IMR-90 (cell line): Measurements from ENCODE around the gene ALKBH3. TPM values are rescaled to one million over a fixed set of nuclear protein-coding genes. Genes with fewer than 3 reads are reported as not detected.

Experiments
- ATAC-seq: fragments of 200-7000 bp; cut with Tn5 transposase; 2 replicates; pipeline ENCODE4 v1.9.1; 2020; ENCODE audit warnings: low read depth, mild to moderate bottlenecking, moderate library complexity
- BruUV-seq: library from RNA; stranded (reverse); fragments of 400-500 nt; replicated peaks from 2 replicates; lab custom pipeline; 2021; lab: Mats Ljungman, UMichigan
- CTCF ChIA-PET: fragments of 300-600 bp; formaldehyde crosslinking; extraction: SDS; loops from one replicate; lab custom pipeline; 2021; ENCODE audit warnings: antibody characterized with exemption; lab: Yijun Ruan, JAX
- POLR2A ChIA-PET: fragments of 300-600 bp; sonication (Branson Sonifier 250); formaldehyde crosslinking; loops from one replicate; lab custom pipeline; 2022; ENCODE audit warnings: antibody characterized with exemption; ENCODE audit not compliant: unreplicated experiment; lab: Charles Lee
- DNase-seq: peaks from one replicate; pipeline ENCODE4 v3.0.0; 2013
- H2AFZ ChIP-seq: replicated peaks from 2 replicates; pipeline ENCODE3; 2013; ENCODE audit warnings: low read length, mild to moderate bottlenecking; ENCODE audit not compliant: poor library complexity
- H2AK5ac ChIP-seq: 2 replicates; pipeline ENCODE4 v1.6.1; 2013; ENCODE audit warnings: low read depth, low read length, inconsistent platforms
- H2AK9ac ChIP-seq: replicated peaks from 2 replicates; pipeline ENCODE3; 2013; ENCODE audit warnings: mild to moderate bottlenecking, low read depth, low read length, moderate library complexity; ENCODE audit not compliant: poor library complexity
- H2BK120ac ChIP-seq: 2 replicates; pipeline ENCODE4 v1.6.1; 2013; ENCODE audit warnings: low read depth, low read length, inconsistent platforms
- H2BK15ac ChIP-seq: 3 replicates; pipeline ENCODE4 v1.6.1; 2013; ENCODE audit warnings: low read depth, low read length, inconsistent platforms
- H2BK20ac ChIP-seq: 2 replicates; pipeline ENCODE4 v1.6.1; 2013; ENCODE audit warnings: low read depth, mild to moderate bottlenecking, inconsistent platforms, low read length, moderate library complexity
- H2BK5ac ChIP-seq: 2 replicates; pipeline ENCODE4 v1.6.1; 2013; ENCODE audit warnings: mild to moderate bottlenecking, low read depth, low read length, inconsistent platforms; ENCODE audit not compliant: poor library complexity, severe bottlenecking
- H3K14ac ChIP-seq: replicated peaks from 2 replicates; pipeline ENCODE4 v1.6.1; 2013; ENCODE audit warnings: low read depth, low read length, inconsistent platforms
- H3K18ac ChIP-seq: 2 replicates; pipeline ENCODE4 v1.6.1; 2013; ENCODE audit warnings: low read depth, low read length, control low read depth
- H3K23ac ChIP-seq: 2 replicates; pipeline ENCODE4 v1.6.1; 2013; ENCODE audit warnings: low read depth, low read length, inconsistent platforms
- H3K27ac ChIP-seq: 2 replicates; pipeline ENCODE4 v1.5.1; 2013; ENCODE audit warnings: mild to moderate bottlenecking, control low read depth, low read length; ENCODE audit not compliant: insufficient read depth
- H3K27me3 ChIP-seq: 2 replicates; pipeline ENCODE4 v1.6.1; 2013; ENCODE audit warnings: low read length; ENCODE audit not compliant: control insufficient read depth, insufficient read depth
- H3K36me3 ChIP-seq: 2 replicates; pipeline ENCODE4 v1.6.1; 2013; ENCODE audit warnings: low read length, mixed read lengths; ENCODE audit not compliant: control insufficient read depth, insufficient read depth
- H3K4ac ChIP-seq: 2 replicates; pipeline ENCODE4 v1.6.1; 2013; ENCODE audit warnings: low read depth, low read length, inconsistent platforms
- H3K4me1 ChIP-seq: 2 replicates; pipeline ENCODE4 v1.6.1; 2013; ENCODE audit warnings: low read length, mixed read lengths; ENCODE audit not compliant: control insufficient read depth, insufficient read depth
- H3K4me2 ChIP-seq: 2 replicates; pipeline ENCODE4 v1.6.1; 2013; ENCODE audit warnings: low read depth, mild to moderate bottlenecking, control low read depth, low read length, moderate library complexity
- H3K4me3 ChIP-seq: 2 replicates; pipeline ENCODE4 v1.5.1; 2013; ENCODE audit warnings: low read depth, mild to moderate bottlenecking, control low read depth, low read length, moderate library complexity; ENCODE audit not compliant: insufficient read depth
- H3K56ac ChIP-seq: 2 replicates; pipeline ENCODE4 v1.6.1; 2013; ENCODE audit warnings: low read length, inconsistent platforms; ENCODE audit not compliant: insufficient read depth; ENCODE audit errors: extremely low read depth
- H3K79me1 ChIP-seq, 2 experiments: 2 replicates each; pipeline ENCODE4 v1.6.1; 2013; ENCODE audit warnings: low read length in 2 of 2, inconsistent platforms in 1 of 2, low read depth in 1 of 2
- H3K9ac ChIP-seq: 2 replicates; pipeline ENCODE4 v1.6.1; 2013; ENCODE audit warnings: low read depth, low read length, control low read depth
- H3K9me1 ChIP-seq: 2 replicates; pipeline ENCODE4 v1.6.1; 2013; ENCODE audit warnings: low read length, inconsistent platforms; ENCODE audit not compliant: insufficient read depth
- H3K9me3 ChIP-seq: 2 replicates; pipeline ENCODE4 v1.6.1; 2013; ENCODE audit warnings: low read length; ENCODE audit not compliant: control insufficient read depth, insufficient read depth
- H4K20me1 ChIP-seq: 2 replicates; pipeline ENCODE4 v1.6.1; 2013; ENCODE audit warnings: low read length, inconsistent platforms; ENCODE audit not compliant: insufficient read depth
- H4K5ac ChIP-seq: 2 replicates; pipeline ENCODE4 v1.6.1; 2013; ENCODE audit warnings: mild to moderate bottlenecking, low read depth, low read length, control low read depth
- H4K8ac ChIP-seq, 2 experiments: 2 replicates each; pipeline ENCODE4 v1.6.1; 2013; ENCODE audit warnings: low read depth in 2 of 2, low read length in 2 of 2, control low read depth in 1 of 2, inconsistent platforms in 1 of 2
- H4K91ac ChIP-seq: 2 replicates; pipeline ENCODE4 v1.6.1; 2013; ENCODE audit warnings: low read depth, low read length, inconsistent platforms; ENCODE audit not compliant: insufficient read depth
- BHLHE40 ChIP-seq: fragments of 150-350 bp; IDR thresholded peaks from 2 replicates; pipeline ENCODE4 v1.6.1; 2016; ENCODE audit warnings: mild to moderate bottlenecking, low read depth, low read length
- CEBPB ChIP-seq: IDR thresholded peaks from 2 replicates; pipeline ENCODE4 v1.6.1; 2012; ENCODE audit warnings: low read depth, low read length, improper control_type of control experiment
- POLR2A ChIP-seq: IDR thresholded peaks from 2 replicates; pipeline ENCODE4 v1.6.1; 2012; ENCODE audit warnings: mild to moderate bottlenecking, low read depth, low read length
- RAD21 ChIP-seq: IDR thresholded peaks from 2 replicates; pipeline ENCODE4 v1.6.1; 2012; ENCODE audit warnings: low read length, improper control_type of control experiment
- RCOR1 ChIP-seq: IDR thresholded peaks from 2 replicates; pipeline ENCODE4 v1.6.1; 2012; ENCODE audit warnings: mild to moderate bottlenecking, low read length, improper control_type of control experiment; ENCODE audit not compliant: insufficient replicate concordance
- WGBS, 2 experiments: methylation state at CpG; one replicate each; pipeline versions ENCODE4 v1.1.5 to v1.1.7; 2013; ENCODE audit warnings: missing lambda C conversion rate in 2 of 2; ENCODE audit not compliant: insufficient read length in 1 of 2; ENCODE audit errors: extremely low coverage in 2 of 2; 5-methylcytosine and 5-hydroxymethylcytosine counted together
- dilution Hi-C: fragments of 300-500 bp; cut with HindIII; formaldehyde crosslinking; loops from one replicate; pipeline ENCODE4 v1.14.3; 2018; ENCODE audit warnings: low sequenced_read_pairs; ENCODE audit not compliant: unreplicated experiment
- in situ Hi-C: fragments of 300-500 bp; cut with MboI; formaldehyde crosslinking; loops from 3 replicates; pipeline ENCODE4 v1.14.3; 2019; ENCODE audit warnings: low sequenced_read_pairs, inconsistent platforms, mixed read lengths
- intact Hi-C: fragments of 100-400 bp; cut with micrococcal nuclease; formaldehyde crosslinking; loops from 2 replicates; pipeline ENCODE4 v1.10.0; 2022
- polyA plus RNA-seq, 3 experiments: library from polyadenylated mRNA; depleted of rRNA; stranded (reverse); fragments of >200 nt; gene quantifications; 2 replicates each; pipeline ENCODE4 v1.2.3, GENCODE V29; 2012; ENCODE audit warnings: low replicate concordance in 1 of 3
- total RNA-seq: library from RNA; depleted of rRNA; stranded (reverse); fragments of >200 nt; gene quantifications from 2 replicates; pipeline ENCODE4 v1.2.3, GENCODE V29; 2012
- TF ChIP-seq, protein P1 (sequence below): conservative IDR thresholded peaks from 2 replicates; pipeline ENCODE4 v1.5.1; 2012; ENCODE audit warnings: mild to moderate bottlenecking, low read depth, low read length, improper control_type of control experiment

ALKBH3 gene
- total and polyA plus RNA-seq, 2 of the 4 experiments (the other 2 are of a cell fraction): 27.7 to 62.9 TPM

- Histone ChIP-seq H3K36me3 (no peaks in the 10 kb centered on the region; the same call in 1 of the 2 replicates), H3K4me1 (peaks cover 36% of the 10 kb centered on the region), H4K91ac (no peak overlapping the region), H4K20me1 (peaks cover 14% of the 10 kb centered on the region), H3K27ac (no peak overlapping the region), H4K8ac (no peak overlapping the region), H2BK120ac (no peak overlapping the region), H3K56ac (no peak overlapping the region), H3K9me3 (no peaks in the 10 kb centered on the region), H3K4me3 (no peak overlapping the region), H3K18ac (no peak overlapping the region), H4K5ac (no peak overlapping the region), H3K23ac (no peak overlapping the region), H3K4ac (no peak overlapping the region), H3K4me2 (no peak overlapping the region), H2BK5ac (no peak overlapping the region), H3K9ac (no peak overlapping the region), H3K9me1 (peaks cover 10% of the 10 kb centered on the region), H2BK15ac (no peak overlapping the region), H3K27me3 (no peaks in the 10 kb centered on the region), H3K79me1 (no peaks in the 10 kb centered on the region; a peak in 1 of 4 replicates), H2AK5ac (no peak overlapping the region), H2AFZ (no peak overlapping the region), H2AK9ac (no peak overlapping the region), H3K14ac (no peak overlapping the region), H2BK20ac (no peak overlapping the region)
- 34% methylated on average over 3 of the region's 12 CpGs; no CpG with 5 or more reads in 1 of the 2 experiments for WGBS, 2 experiments
- ATAC-seq (no peak), DNase-seq (no peak)
- POLR2A ChIA-PET: no interaction called here
- intact Hi-C loops: no loop called here
- dilution Hi-C loops: no loop called here
- in situ Hi-C loops: no loop called here
- no TSS peak for BruUV-seq
- TF ChIP-seq BHLHE40 (no peak), RCOR1 (no peak), POLR2A (no peak), CEBPB (no peak), RAD21 (no peak)
- TF ChIP-seq, protein P1, sequence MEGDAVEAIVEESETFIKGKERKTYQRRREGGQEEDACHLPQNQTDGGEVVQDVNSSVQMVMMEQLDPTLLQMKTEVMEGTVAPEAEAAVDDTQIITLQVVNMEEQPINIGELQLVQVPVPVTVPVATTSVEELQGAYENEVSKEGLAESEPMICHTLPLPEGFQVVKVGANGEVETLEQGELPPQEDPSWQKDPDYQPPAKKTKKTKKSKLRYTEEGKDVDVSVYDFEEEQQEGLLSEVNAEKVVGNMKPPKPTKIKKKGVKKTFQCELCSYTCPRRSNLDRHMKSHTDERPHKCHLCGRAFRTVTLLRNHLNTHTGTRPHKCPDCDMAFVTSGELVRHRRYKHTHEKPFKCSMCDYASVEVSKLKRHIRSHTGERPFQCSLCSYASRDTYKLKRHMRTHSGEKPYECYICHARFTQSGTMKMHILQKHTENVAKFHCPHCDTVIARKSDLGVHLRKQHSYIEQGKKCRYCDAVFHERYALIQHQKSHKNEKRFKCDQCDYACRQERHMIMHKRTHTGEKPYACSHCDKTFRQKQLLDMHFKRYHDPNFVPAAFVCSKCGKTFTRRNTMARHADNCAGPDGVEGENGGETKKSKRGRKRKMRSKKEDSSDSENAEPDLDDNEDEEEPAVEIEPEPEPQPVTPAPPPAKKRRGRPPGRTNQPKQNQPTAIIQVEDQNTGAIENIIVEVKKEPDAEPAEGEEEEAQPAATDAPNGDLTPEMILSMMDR: no peak
- CTCF ChIA-PET: no interaction called here
Measured at GRCh38 chr11:43925932-43926505, 45.4 kb downstream of the ALKBH3 start.
